ENCODE results near the gene RAPH1.
"Not testable (repeated sequence)": the region's sequence is repeated elsewhere in the genome, so short reads cannot be mapped to it uniquely, and the experiment has no call there.

Gene RAPH1

DNA sequence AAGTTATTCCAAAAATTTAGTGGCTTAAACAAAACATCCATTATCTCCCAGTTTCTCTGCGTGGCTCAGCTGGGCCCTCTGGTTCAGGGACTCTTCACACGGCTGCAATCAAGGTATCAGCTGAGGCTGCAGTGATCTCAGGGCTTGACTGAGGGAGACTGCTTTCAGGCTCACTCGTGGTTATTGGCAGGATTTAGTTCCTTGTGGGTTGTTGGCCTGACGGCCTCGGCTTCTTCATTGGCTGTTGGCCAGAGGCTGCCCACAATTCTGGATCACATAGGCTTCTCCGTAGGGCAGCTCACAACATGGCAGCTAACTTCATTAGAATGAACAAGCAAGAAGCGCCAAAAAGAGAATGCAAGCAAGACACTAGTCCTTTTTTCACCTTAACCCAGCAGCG lies 116.8 kb downstream of the RAPH1 start:
- Histone ChIP-seq H3K27ac (ENCODE audit: low read length) (no peak overlapping the region), H3K4me3 (ENCODE audit: low read length) (no peak overlapping the region), H3K9me3 (ENCODE audit: insufficient read depth, low read depth, low read length) (no peaks in the 10 kb centered on the region), H3K4me1 (ENCODE audit: insufficient read depth, low read length) (no peaks in the 10 kb centered on the region), H3K9ac (ENCODE audit: low read depth, low read length) (no peak overlapping the region), H3K27me3 (ENCODE audit: insufficient read depth, low read length) (no peaks in the 10 kb centered on the region), H3K36me3 (ENCODE audit: insufficient read depth, low read depth, low read length) (peaks cover 70% of the 10 kb centered on the region)

- no peak overlapping the region for H3K4me3 ChIP-seq (ENCODE audit: low read length)
- H3K27ac ChIP-seq (ENCODE audit: low read length), result no peak overlapping the region
- H3K27me3 ChIP-seq (ENCODE audit: insufficient read depth, low read length), result no peaks in the 10 kb centered on the region
- no peaks in the 10 kb centered on the region for H3K9me3 ChIP-seq (ENCODE audit: insufficient read depth, low read depth, low read length)
- peaks cover 80% of the 10 kb centered on the region for H3K36me3 ChIP-seq (ENCODE audit: insufficient read depth, low read depth, low read length)
- no peaks in the 10 kb centered on the region for H3K4me1 ChIP-seq (ENCODE audit: insufficient read depth, low read length)
- no peak overlapping the region for H3K9ac ChIP-seq (ENCODE audit: low read depth, low read length)
These were observed 121.3 kb downstream of the RAPH1 start for GRCh38 chr2:203413796-203414195.

DNA sequence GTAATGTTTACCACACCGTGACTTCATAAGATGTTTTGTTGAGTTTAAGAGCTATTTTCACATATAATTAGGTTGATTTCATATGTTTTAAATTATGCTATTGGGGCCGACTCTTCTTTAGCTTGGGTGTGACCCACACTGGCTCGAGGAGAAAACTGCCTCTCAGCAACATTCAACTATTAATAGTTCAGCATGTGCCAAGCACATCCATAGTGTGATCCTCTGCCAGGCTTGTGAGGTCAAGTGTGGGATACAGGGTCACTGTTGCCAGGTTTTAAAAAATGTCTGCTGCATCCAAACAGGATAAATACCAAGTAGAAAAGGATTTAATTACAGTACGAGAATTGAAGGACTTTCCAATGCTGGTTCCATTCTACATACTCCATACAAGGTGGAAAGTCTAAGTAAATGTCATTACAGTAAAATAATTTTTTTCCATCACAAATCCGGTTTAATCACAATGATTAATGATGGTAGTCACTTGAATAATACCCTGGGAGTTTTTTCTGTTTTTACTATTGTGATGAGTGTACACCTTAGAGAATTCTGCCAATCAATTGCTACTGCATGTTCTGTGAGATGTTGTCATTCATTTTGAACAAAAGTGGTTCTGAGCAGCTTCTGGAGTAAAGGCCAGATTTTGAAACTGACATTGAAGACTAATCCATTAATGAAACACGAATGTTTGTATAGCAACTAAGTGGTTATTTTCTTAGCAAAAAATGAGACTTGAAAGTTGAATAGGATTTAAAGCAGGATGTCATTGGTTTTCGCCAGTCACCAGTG lies 122.4 kb downstream of the RAPH1 start:
- Histone ChIP-seq H3K4me3 (ENCODE audit: low read length) (no peak overlapping the region), H3K36me3 (ENCODE audit: insufficient read depth, low read depth, low read length) (peaks cover 79% of the 10 kb centered on the region), H3K9ac (ENCODE audit: low read depth, low read length) (no peak overlapping the region), H3K9me3 (ENCODE audit: insufficient read depth, low read depth, low read length) (no peaks in the 10 kb centered on the region), H3K4me1 (ENCODE audit: insufficient read depth, low read length) (no peaks in the 10 kb centered on the region), H3K27ac (ENCODE audit: low read length) (no peak overlapping the region), H3K27me3 (ENCODE audit: insufficient read depth, low read length) (no peaks in the 10 kb centered on the region)

- no peak overlapping the region for H3K27ac ChIP-seq (ENCODE audit: low read length)
- no peaks in the 10 kb centered on the region for H3K4me1 ChIP-seq (ENCODE audit: insufficient read depth, low read length)
- peaks cover 93% of the 10 kb centered on the region for H3K36me3 ChIP-seq (ENCODE audit: insufficient read depth, low read depth, low read length)
- no peaks in the 10 kb centered on the region for H3K27me3 ChIP-seq (ENCODE audit: insufficient read depth, low read length)
- no peak overlapping the region for H3K4me3 ChIP-seq (ENCODE audit: low read length)
- no peaks in the 10 kb centered on the region for H3K9me3 ChIP-seq (ENCODE audit: insufficient read depth, low read depth, low read length)
- H3K9ac ChIP-seq (ENCODE audit: low read depth, low read length), result no peak overlapping the region
These were observed 127.6 kb downstream of the RAPH1 start for GRCh38 chr2:203407496-203407895.

GRCh38 chr2:203404996-203405395 lies 130.1 kb downstream of the RAPH1 start:
- H3K9ac ChIP-seq (ENCODE audit: low read depth, low read length), result no peak overlapping the region
- no peak overlapping the region for H3K27ac ChIP-seq (ENCODE audit: low read length)
- H3K4me3 ChIP-seq (ENCODE audit: low read length), result no peak overlapping the region
- H3K36me3 ChIP-seq (ENCODE audit: insufficient read depth, low read depth, low read length), result peaks cover 83% of the 10 kb centered on the region
- H3K9me3 ChIP-seq (ENCODE audit: insufficient read depth, low read depth, low read length), result no peaks in the 10 kb centered on the region
- no peaks in the 10 kb centered on the region for H3K4me1 ChIP-seq (ENCODE audit: insufficient read depth, low read length)
- no peaks in the 10 kb centered on the region for H3K27me3 ChIP-seq (ENCODE audit: insufficient read depth, low read length)

DNA sequence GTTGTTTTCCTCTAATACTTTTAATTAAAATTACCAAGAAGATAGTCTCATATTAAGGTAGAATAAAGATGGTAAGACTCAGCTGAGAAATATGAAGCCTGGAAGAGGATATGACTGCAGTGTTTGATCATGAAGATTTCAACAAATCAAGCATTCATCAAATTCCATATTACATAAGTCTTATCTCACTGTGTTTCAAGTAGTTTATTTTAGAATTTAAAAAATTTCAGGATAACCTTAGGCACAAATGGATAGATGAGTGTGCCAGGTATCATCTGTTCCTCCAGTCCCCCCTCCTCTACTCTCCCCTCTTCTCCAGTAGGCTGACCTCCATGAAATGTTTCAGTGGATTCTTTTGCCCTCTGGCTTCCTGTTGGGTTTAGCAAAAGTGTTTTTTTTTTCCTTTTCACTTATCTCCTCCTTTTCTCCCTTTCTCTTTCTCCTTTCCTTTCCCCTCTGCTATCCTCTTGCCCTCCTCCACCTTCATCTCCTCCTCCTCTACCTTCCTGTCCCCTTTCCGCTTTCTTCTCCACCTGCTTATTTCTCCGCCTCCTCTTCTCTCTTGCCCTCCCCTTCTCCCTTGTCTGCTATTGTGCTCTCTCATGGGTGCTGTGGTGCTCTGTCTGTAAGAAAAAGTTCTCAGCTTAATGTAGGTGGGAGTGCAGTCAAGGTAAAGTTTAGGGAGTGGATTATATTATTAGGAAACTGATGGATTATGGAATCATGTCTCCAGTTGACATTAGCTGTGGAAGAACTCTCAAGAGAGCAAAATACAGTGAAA lies 134.1 kb downstream of the RAPH1 start:
- Histone ChIP-seq H3K36me3 (ENCODE audit: insufficient read depth, low read depth, low read length) (peaks cover 76% of the 10 kb centered on the region), H3K27ac (ENCODE audit: low read length) (no peak overlapping the region), H3K9ac (ENCODE audit: low read depth, low read length) (no peak overlapping the region), H3K4me1 (ENCODE audit: insufficient read depth, low read length) (no peaks in the 10 kb centered on the region), H3K27me3 (ENCODE audit: insufficient read depth, low read length) (no peaks in the 10 kb centered on the region), H3K9me3 (ENCODE audit: insufficient read depth, low read depth, low read length) (no peaks in the 10 kb centered on the region; the same call in 1 of the 2 replicates), H3K4me3 (ENCODE audit: low read length) (no peak overlapping the region)

DNA sequence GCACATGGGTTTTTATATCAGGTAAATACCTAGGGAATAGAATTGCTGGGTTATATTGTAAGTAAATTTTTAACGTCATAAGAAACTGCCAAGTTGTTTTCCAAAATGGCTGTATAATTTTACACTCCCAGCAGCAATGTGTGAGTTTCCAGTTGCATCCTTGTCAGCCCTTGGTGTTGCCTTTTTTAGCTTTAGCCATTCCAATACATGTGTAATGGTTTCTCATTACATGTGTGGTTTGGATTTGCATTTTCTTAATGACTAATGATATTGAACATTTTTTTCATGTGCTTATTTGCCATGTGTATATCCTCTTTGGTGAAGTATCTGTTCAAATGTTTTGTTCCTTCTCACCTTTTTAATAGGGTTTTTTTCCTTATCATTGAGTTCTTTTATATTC lies 136.1 kb downstream of the RAPH1 start:
- no peaks in the 10 kb centered on the region for H3K27me3 ChIP-seq (ENCODE audit: insufficient read depth, low read length)
- no peak overlapping the region for H3K4me3 ChIP-seq (ENCODE audit: low read length)
- peaks cover 72% of the 10 kb centered on the region for H3K36me3 ChIP-seq (ENCODE audit: insufficient read depth, low read depth, low read length)
- no peak overlapping the region for H3K9ac ChIP-seq (ENCODE audit: low read depth, low read length)
- no peaks in the 10 kb centered on the region; the same call in 1 of the 2 replicates for H3K9me3 ChIP-seq (ENCODE audit: insufficient read depth, low read depth, low read length)
- H3K27ac ChIP-seq (ENCODE audit: low read length), result no peak overlapping the region
- H3K4me1 ChIP-seq (ENCODE audit: insufficient read depth, low read length), result no peaks in the 10 kb centered on the region

DNA sequence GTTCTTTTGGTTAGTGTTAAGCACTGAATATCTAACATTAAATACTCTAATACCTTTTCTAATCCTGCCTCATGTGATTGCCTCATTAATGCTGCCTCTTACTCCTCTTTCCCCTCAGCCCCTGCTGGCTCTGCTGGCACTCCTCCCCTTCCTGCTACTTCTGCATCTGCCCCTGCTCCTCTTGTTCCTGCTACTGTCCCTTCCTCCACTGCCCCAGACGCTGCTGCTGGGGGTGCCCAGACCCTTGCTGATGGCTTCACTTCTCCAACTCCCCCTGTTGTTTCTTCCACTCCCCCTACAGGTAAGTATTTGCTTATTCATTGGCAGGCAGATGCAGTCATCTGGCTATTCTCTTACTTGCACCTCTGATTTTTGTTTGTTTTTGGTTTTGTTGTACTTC lies 138.4 kb downstream of the RAPH1 start:
- H3K4me3 ChIP-seq (ENCODE audit: low read length), result no peak overlapping the region
- no peaks in the 10 kb centered on the region for H3K27me3 ChIP-seq (ENCODE audit: insufficient read depth, low read length)
- H3K36me3 ChIP-seq (ENCODE audit: insufficient read depth, low read depth, low read length), result peaks cover 67% of the 10 kb centered on the region
- H3K9ac ChIP-seq (ENCODE audit: low read depth, low read length), result no peak overlapping the region
- H3K9me3 ChIP-seq (ENCODE audit: insufficient read depth, low read depth, low read length), result no peaks in the 10 kb centered on the region; the same call in 1 of the 2 replicates
- H3K4me1 ChIP-seq (ENCODE audit: insufficient read depth, low read length), result no peaks in the 10 kb centered on the region
- no peak overlapping the region for H3K27ac ChIP-seq (ENCODE audit: low read length)

DNA sequence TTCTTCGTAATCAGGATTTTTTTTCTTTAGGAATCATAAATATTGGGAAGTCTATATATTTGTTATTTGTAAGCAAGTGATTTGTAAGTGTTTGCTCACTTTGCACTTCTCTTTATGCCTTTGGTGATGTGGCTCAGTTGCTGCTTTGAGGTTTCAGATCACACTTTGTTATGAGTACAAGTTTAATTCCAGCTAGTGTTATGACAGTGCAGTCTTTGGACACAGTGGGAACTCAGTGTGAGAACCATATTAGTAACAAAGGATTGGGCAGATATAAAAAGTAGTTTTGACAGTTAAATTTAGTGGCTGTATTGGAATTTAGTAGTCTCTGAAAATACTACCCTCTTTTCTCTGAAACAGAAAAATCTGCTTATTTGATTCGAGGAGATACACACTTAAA lies 139.2 kb downstream of the RAPH1 start:
- H3K9me3 ChIP-seq (ENCODE audit: insufficient read depth, low read depth, low read length), result no peaks in the 10 kb centered on the region; the same call in 1 of the 2 replicates
- no peaks in the 10 kb centered on the region for H3K27me3 ChIP-seq (ENCODE audit: insufficient read depth, low read length)
- no peak overlapping the region for H3K27ac ChIP-seq (ENCODE audit: low read length)
- H3K4me3 ChIP-seq (ENCODE audit: low read length), result no peak overlapping the region
- H3K36me3 ChIP-seq (ENCODE audit: insufficient read depth, low read depth, low read length), result peaks cover 67% of the 10 kb centered on the region
- no peak overlapping the region for H3K9ac ChIP-seq (ENCODE audit: low read depth, low read length)
- no peaks in the 10 kb centered on the region for H3K4me1 ChIP-seq (ENCODE audit: insufficient read depth, low read length)

- H3K36me3 ChIP-seq (ENCODE audit: insufficient read depth, low read depth, low read length), result peaks cover 64% of the 10 kb centered on the region
- no peak overlapping the region for H3K27ac ChIP-seq (ENCODE audit: low read length)
- no peaks in the 10 kb centered on the region for H3K27me3 ChIP-seq (ENCODE audit: insufficient read depth, low read length)
- H3K4me3 ChIP-seq (ENCODE audit: low read length), result no peak overlapping the region
- no peaks in the 10 kb centered on the region for H3K4me1 ChIP-seq (ENCODE audit: insufficient read depth, low read length)
- no peaks in the 10 kb centered on the region; the same call in 1 of the 2 replicates for H3K9me3 ChIP-seq (ENCODE audit: insufficient read depth, low read depth, low read length)
- no peak overlapping the region for H3K9ac ChIP-seq (ENCODE audit: low read depth, low read length)
These were observed 140.4 kb downstream of the RAPH1 start for GRCh38 chr2:203394519-203395227.

GRCh38 chr2:203388153-203388552 lies 146.9 kb downstream of the RAPH1 start:
- H3K27ac ChIP-seq (ENCODE audit: low read length); H3K9ac ChIP-seq (ENCODE audit: low read depth, low read length); H3K4me1 ChIP-seq (ENCODE audit: insufficient read depth, low read length); H3K9me3 ChIP-seq (ENCODE audit: insufficient read depth, low read depth, low read length); H3K4me3 ChIP-seq (ENCODE audit: low read length); H3K27me3 ChIP-seq (ENCODE audit: insufficient read depth, low read length): not testable (repeated sequence)
- peaks cover 28% of the 10 kb centered on the region for H3K36me3 ChIP-seq (ENCODE audit: insufficient read depth, low read depth, low read length)

Measured in iPS-20b (cell line).